Sigmoid colon (tissue), 7 donors: ENCODE data around the gene L3MBTL1. TPM values are rescaled to one million over a fixed set of nuclear protein-coding genes. Genes with fewer than 3 reads are reported as not detected.

Experiments
- DNase-seq: peaks from one replicate; pipeline ENCODE4 v3.0.0-alpha.2; 2019
- H3K27ac ChIP-seq, 4 donors: fragments of 200-600 bp; sonication (generic); one replicate each; pipeline ENCODE4 v1.5.1; 2016 to 2019; ENCODE audit warnings: mild to moderate bottlenecking in 1 of 4
- H3K27me3 ChIP-seq, 3 donors: fragments of 200-600 bp; sonication (generic); one replicate each; pipeline ENCODE4 v1.5.1; 2019; ENCODE audit warnings: mild to moderate bottlenecking in 1 of 3
- H3K36me3 ChIP-seq, 4 donors: fragments of 200-600 bp; sonication (generic); one replicate each; pipeline ENCODE4 v1.5.1; 2016 to 2019
- H3K4me1 ChIP-seq, 4 donors: fragments of 200-600 bp; sonication (generic); one replicate each; pipeline ENCODE4 v1.5.1; 2017 to 2019
- H3K4me3 ChIP-seq, 4 donors: fragments of 200-600 bp; sonication (generic); one replicate each; pipeline ENCODE4 v1.5.1; 2017 to 2019; ENCODE audit warnings: mild to moderate bottlenecking in 2 of 4, moderate library complexity in 1 of 4
- H3K9me3 ChIP-seq, 4 donors: fragments of 200-600 bp in 3 of 4; sonication (generic) in 3 of 4; one replicate each; pipeline versions ENCODE4 v1.5.1 to v1.6.1; 2013 to 2019
- EP300 ChIP-seq, 4 donors: sonication (generic); formaldehyde crosslinking; IDR thresholded peaks; one replicate each; pipeline ENCODE4 v1.6.1; 2017; ENCODE audit warnings: antibody characterized with exemption in 4 of 4
- POLR2A ChIP-seq, 2 donors: fragments of 450-650 bp; IDR thresholded peaks; one replicate each; pipeline ENCODE4 v1.6.1; 2016; ENCODE audit warnings: antibody characterized with exemption in 2 of 2, mild to moderate bottlenecking in 2 of 2, moderate library complexity in 2 of 2
- POLR2AphosphoS5 ChIP-seq, 4 donors: sonication (generic); formaldehyde crosslinking; IDR thresholded peaks; one replicate each; pipeline ENCODE4 v1.6.1; 2017; ENCODE audit warnings: antibody characterized with exemption in 4 of 4
- WGBS, 2 donors: extraction: QIAGEN DNeasy Blood & Tissue Kit; methylation state at CpG; one replicate each; pipeline ENCODE4 v1.1.7; 2013; 5-methylcytosine and 5-hydroxymethylcytosine counted together
- intact Hi-C: fragments of 100-400 bp; cut with DNase I; formaldehyde crosslinking; loops from one replicate; pipeline ENCODE4 v1.15.1; 2023
- polyA plus RNA-seq, 3 donors: library from polyadenylated mRNA; stranded (reverse); fragments of 200-250 nt; gene quantifications; one replicate each; pipeline ENCODE4 v1.2.3, GENCODE V29; 2013
- total RNA-seq, 4 donors: library from RNA; depleted of rRNA; stranded (reverse); fragments of >200 nt; gene quantifications; one replicate each; pipeline ENCODE4 v1.1.0, GENCODE V29; 2016
- TF ChIP-seq, protein P1 (sequence below), 4 experiments: fragments of 450-650 bp in 3 of 4; fragments of 200-600 bp in 1 of 4; IDR thresholded peaks; one replicate each; pipeline ENCODE4 v1.5.1; 2016 to 2019; ENCODE audit warnings: antibody characterized with exemption in 4 of 4, mild to moderate bottlenecking in 3 of 4, moderate library complexity in 2 of 4
- donor health status: healthy with polysubstance abuse.
- donor health status: Bipolar disorder and iron deficiency.
- donor health status: healthy.

L3MBTL1 gene
- total and polyA plus RNA-seq, 7 donors, result 0.46 to 26.9 (median 9.0) TPM

DNA sequence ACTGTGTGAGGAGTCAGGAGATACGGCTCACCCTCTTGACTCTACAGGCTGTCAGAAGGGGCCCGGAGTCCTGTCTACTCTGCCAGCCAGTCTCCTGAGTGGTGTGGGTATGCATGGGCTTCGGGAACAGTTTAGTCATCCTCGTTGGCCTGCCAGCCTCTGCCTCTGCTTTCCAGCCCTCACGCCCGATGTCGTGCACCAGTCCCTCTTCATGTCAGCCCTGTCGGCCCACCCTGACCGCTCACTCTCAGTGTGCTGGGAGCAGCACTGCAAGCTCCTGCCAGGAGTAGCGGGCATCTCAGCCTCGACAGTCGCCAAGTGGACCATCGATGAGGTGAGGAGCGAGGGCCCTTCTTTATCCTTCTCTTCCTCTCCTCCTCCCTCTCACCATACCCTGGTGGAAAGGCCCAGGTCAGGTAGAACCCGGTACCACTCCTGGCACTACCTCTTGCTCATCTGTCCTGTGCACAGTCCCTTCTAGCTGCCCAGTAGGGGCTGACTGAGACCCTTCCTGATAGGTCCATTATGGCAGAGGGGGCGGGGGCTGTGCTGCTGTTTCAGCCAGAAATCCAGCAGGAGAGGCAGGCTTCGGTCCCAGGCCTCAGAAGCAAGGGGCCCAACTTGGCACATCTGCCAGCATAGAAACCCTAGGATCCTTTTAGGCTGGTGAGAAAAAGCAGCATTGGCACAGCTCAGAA is 32.6 kb downstream of the L3MBTL1 start:
- 89 to 91% methylated on average over 17 of the region's 17 CpGs for WGBS, 2 donors
- Histone ChIP-seq H3K27ac (no peak overlapping the region), H3K27me3 (no peaks in the 10 kb centered on the region), H3K9me3 (no peaks in the 10 kb centered on the region), H3K36me3 (peaks cover 0 to 33% (median 4%) of the 10 kb centered on the region in 4 donors), H3K4me3 (no peak overlapping the region), H3K4me1 (no peaks in the 10 kb centered on the region)
- no peak for DNase-seq
- TF ChIP-seq POLR2AphosphoS5 (IDR thresholded peaks at IDR 0.05) (no peak), EP300 (IDR thresholded peaks at IDR 0.05) (no peak)
- intact Hi-C loops, result loop anchor here (2.0 to 5.0 kb wide), 2 partner anchors 51 to 542 kb away; partner anchors contain the start of gene IFT52

DNA sequence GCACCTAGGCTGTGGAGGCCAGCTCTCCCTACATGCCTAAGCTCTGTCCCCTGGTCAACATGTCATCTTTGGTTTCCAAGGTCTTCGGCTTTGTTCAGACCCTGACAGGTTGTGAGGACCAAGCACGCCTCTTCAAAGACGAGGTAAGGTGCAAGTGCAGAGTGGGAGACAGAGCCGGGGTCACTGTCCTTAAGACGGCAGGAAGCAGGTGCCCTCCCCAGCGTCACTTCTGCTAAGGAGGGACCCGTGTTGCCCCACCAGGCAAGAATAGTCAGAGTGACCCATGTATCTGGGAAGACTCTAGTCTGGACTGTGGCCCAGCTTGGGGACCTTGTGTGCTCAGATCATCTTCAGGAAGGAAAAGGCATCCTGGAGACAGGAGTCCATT is 33.2 kb downstream of the L3MBTL1 start:
- Histone ChIP-seq H3K27me3 (no peaks in the 10 kb centered on the region), H3K9me3 (no peaks in the 10 kb centered on the region), H3K27ac (no peak overlapping the region), H3K4me1 (no peaks in the 10 kb centered on the region), H3K4me3 (no peak overlapping the region), H3K36me3 (peaks cover 0 to 28% (median 4%) of the 10 kb centered on the region in 4 donors)
- no peak for TF ChIP-seq POLR2A (IDR thresholded peaks at IDR 0.05)
- TF ChIP-seq, protein P1, sequence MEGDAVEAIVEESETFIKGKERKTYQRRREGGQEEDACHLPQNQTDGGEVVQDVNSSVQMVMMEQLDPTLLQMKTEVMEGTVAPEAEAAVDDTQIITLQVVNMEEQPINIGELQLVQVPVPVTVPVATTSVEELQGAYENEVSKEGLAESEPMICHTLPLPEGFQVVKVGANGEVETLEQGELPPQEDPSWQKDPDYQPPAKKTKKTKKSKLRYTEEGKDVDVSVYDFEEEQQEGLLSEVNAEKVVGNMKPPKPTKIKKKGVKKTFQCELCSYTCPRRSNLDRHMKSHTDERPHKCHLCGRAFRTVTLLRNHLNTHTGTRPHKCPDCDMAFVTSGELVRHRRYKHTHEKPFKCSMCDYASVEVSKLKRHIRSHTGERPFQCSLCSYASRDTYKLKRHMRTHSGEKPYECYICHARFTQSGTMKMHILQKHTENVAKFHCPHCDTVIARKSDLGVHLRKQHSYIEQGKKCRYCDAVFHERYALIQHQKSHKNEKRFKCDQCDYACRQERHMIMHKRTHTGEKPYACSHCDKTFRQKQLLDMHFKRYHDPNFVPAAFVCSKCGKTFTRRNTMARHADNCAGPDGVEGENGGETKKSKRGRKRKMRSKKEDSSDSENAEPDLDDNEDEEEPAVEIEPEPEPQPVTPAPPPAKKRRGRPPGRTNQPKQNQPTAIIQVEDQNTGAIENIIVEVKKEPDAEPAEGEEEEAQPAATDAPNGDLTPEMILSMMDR (IDR thresholded peaks at IDR 0.05), result no peak
- no peak for TF ChIP-seq EP300 (IDR thresholded peaks at IDR 0.05)
- no peak for TF ChIP-seq POLR2AphosphoS5 (IDR thresholded peaks at IDR 0.05)
- DNase-seq, result no peak
- WGBS, 2 donors, result 93 to 94% methylated on average over 7 of the region's 7 CpGs
- intact Hi-C loops, result no loop called here

DNA sequence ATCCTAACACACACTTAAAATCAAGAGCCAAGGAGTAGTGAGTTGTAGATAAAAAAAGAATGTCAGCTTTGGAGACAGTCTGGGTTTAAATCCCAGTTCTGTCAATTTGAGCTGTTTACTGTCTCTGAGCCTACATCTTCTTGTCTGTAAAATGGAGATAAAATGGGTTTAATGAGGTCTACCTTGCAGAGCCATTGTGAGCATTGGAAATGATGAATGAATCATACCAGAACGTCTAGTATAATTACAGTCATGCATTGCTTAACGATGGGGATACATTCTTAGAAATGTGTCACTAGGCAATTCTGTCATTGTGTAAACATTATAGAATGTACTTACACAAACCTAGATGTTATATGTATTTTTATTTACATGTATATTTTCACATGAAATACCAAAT is 33.7 kb downstream of the L3MBTL1 start:
- H3K36me3 ChIP-seq, result peaks cover 0 to 22% (median 4%) of the 10 kb centered on the region in 4 donors
- no peak overlapping the region for H3K27ac ChIP-seq
- WGBS, 2 donors, result 17 to 60% methylated on average over 2 of the region's 2 CpGs
- no peak overlapping the region for H3K4me3 ChIP-seq
- H3K9me3 ChIP-seq, result no peaks in the 10 kb centered on the region
- H3K27me3 ChIP-seq, result no peaks in the 10 kb centered on the region
- intact Hi-C loops, result no loop called here
- no peak for DNase-seq
- H3K4me1 ChIP-seq, result no peaks in the 10 kb centered on the region
- TF ChIP-seq EP300 (IDR thresholded peaks at IDR 0.05), result no peak
- no peak for TF ChIP-seq POLR2A (IDR thresholded peaks at IDR 0.05)
- TF ChIP-seq, protein P1 (IDR thresholded peaks at IDR 0.05), result no peak
- no peak for TF ChIP-seq POLR2AphosphoS5 (IDR thresholded peaks at IDR 0.05)

DNA sequence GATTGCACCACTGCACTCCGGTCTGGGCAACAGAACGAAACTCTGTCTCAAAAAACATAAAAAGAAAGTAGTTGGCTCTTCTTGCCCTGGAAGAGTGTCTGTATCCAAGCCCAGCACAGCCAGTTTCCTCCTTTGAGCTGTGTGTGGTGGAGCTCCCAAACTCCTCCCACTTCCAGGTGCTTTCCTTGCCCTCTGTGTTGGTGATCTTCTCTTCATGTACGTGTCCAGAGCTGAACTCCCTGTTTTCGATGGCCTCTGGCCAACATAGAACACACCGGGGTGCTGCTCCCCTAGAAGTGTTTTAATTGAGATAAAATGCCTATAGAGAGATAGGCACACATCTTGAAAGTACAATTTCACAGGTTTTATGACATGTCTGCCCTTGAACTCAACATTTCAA is 34.7 kb downstream of the L3MBTL1 start:
- H3K4me3 ChIP-seq, result no peak overlapping the region
- H3K9me3 ChIP-seq, result no peaks in the 10 kb centered on the region
- 46 to 80% methylated on average over 5 of the region's 5 CpGs for WGBS, 2 donors
- no peak for DNase-seq
- H3K27me3 ChIP-seq, result no peaks in the 10 kb centered on the region
- H3K4me1 ChIP-seq, result no peaks in the 10 kb centered on the region
- intact Hi-C loops, result no loop called here
- H3K27ac ChIP-seq, result no peak overlapping the region
- H3K36me3 ChIP-seq, result peaks cover 0 to 13% (median 4%) of the 10 kb centered on the region in 4 donors
- TF ChIP-seq, protein P1 (IDR thresholded peaks at IDR 0.05), result no peak
- no peak for TF ChIP-seq POLR2A (IDR thresholded peaks at IDR 0.05)
- TF ChIP-seq POLR2AphosphoS5 (IDR thresholded peaks at IDR 0.05), result no peak
- TF ChIP-seq EP300 (IDR thresholded peaks at IDR 0.05), result no peak

DNA sequence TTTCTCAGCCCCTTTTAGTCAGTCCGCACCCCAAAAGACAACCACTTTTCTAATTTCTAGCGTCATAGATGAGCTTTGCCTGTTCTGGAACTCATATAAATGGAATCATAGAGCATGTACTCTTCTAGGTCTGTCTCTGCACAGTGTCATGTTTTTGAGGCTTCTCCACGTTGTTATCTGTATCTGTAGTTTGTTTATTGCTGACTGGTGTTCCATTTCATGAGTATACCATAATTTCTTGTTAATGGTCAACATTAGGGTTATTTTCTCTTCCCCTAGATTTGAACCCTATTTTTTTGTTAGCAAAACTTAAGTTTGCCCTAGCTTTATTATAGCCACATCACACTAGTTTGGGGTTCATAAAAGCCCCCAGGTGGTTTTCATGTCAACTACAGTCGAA is 35.2 kb downstream of the L3MBTL1 start:
- H3K36me3 ChIP-seq, result peaks cover 0 to 11% (median 4%) of the 10 kb centered on the region in 4 donors
- H3K4me3 ChIP-seq, result no peak overlapping the region
- H3K4me1 ChIP-seq, result no peaks in the 10 kb centered on the region
- no peaks in the 10 kb centered on the region for H3K27me3 ChIP-seq
- 77 to 82% methylated on average over 4 of the region's 4 CpGs for WGBS, 2 donors
- H3K27ac ChIP-seq, result no peak overlapping the region
- intact Hi-C loops, result no loop called here
- peaks cover 0 to 3% (median 0%) of the 10 kb centered on the region in 4 donors for H3K9me3 ChIP-seq
- DNase-seq, result no peak
- TF ChIP-seq, protein P1 (IDR thresholded peaks at IDR 0.05), result no peak
- TF ChIP-seq EP300 (IDR thresholded peaks at IDR 0.05), result no peak
- TF ChIP-seq POLR2A (IDR thresholded peaks at IDR 0.05), result no peak
- TF ChIP-seq POLR2AphosphoS5 (IDR thresholded peaks at IDR 0.05), result no peak
